GM23338 (cell line): ENCODE data around the gene AGFG1.

Experiments used
- CREB1 ChIP-seq: fragments of 250-450 bp; sonication (Bioruptor Pico); IDR thresholded peaks from 2 replicates; pipeline ENCODE4 v1.5.0; 2020; ENCODE audit warnings: low read depth, mild to moderate bottlenecking, moderate library complexity
- EZH2 ChIP-seq: fragments of 200-600 bp; sonication (generic); IDR thresholded peaks from one replicate; pipeline ENCODE4 v1.8.0; 2017; ENCODE audit warnings: antibody characterized with exemption, mild to moderate bottlenecking, low read depth; ENCODE audit not compliant: unreplicated experiment
- EZH2phosphoT487 ChIP-seq: fragments of 200-600 bp; sonication (generic); IDR thresholded peaks from one replicate; pipeline ENCODE4 v1.8.1; 2018; ENCODE audit warnings: antibody characterized with exemption; ENCODE audit not compliant: unreplicated experiment
- JUNB ChIP-seq: IDR thresholded peaks from one replicate; pipeline ENCODE4 v1.6.1; 2016; ENCODE audit warnings: antibody characterized with exemption; ENCODE audit not compliant: unreplicated experiment
- NANOG ChIP-seq: IDR thresholded peaks from 2 replicates; pipeline ENCODE4 v1.6.1; 2016; ENCODE audit warnings: antibody characterized with exemption, borderline replicate concordance
- POLR2AphosphoS5 ChIP-seq: IDR thresholded peaks from 2 replicates; pipeline ENCODE4 v1.6.1; 2016; ENCODE audit warnings: antibody characterized with exemption, low read depth
- STAT1 ChIP-seq: IDR thresholded peaks from one replicate; pipeline ENCODE4 v1.6.1; 2016; ENCODE audit warnings: antibody characterized with exemption; ENCODE audit not compliant: unreplicated experiment
- ZNF114 ChIP-seq: fragments of 250-450 bp; sonication (Bioruptor Pico); IDR thresholded peaks from 2 replicates; pipeline ENCODE4 v1.5.0; 2020; ENCODE audit warnings: mild to moderate bottlenecking, moderate library complexity
- ZNF331 ChIP-seq: fragments of 250-450 bp; sonication (Bioruptor Pico); IDR thresholded peaks from 2 replicates; pipeline ENCODE4 v1.5.0; 2020; ENCODE audit warnings: low read depth, mild to moderate bottlenecking, moderate library complexity
- TF ChIP-seq, protein P1 (sequence below), 2 experiments: fragments of 200-600 bp in 1 of 2; sonication (generic) in 1 of 2; conservative IDR thresholded peaks; 2 replicates each; pipeline versions ENCODE4 v1.5.1 to v1.6.1; 2016 to 2017; ENCODE audit warnings: antibody characterized with exemption in 2 of 2, low read depth in 2 of 2, mild to moderate bottlenecking in 2 of 2, moderate library complexity in 1 of 2
- TF ChIP-seq, protein P2 (sequence below): IDR thresholded peaks from one replicate; pipeline ENCODE4 v1.6.1; 2018; ENCODE audit warnings: antibody characterized with exemption; ENCODE audit not compliant: unreplicated experiment
- TF ChIP-seq, protein P3 (sequence below): IDR thresholded peaks from 2 replicates; pipeline ENCODE4 v1.6.1; 2016; ENCODE audit warnings: antibody characterized with exemption

DNA sequence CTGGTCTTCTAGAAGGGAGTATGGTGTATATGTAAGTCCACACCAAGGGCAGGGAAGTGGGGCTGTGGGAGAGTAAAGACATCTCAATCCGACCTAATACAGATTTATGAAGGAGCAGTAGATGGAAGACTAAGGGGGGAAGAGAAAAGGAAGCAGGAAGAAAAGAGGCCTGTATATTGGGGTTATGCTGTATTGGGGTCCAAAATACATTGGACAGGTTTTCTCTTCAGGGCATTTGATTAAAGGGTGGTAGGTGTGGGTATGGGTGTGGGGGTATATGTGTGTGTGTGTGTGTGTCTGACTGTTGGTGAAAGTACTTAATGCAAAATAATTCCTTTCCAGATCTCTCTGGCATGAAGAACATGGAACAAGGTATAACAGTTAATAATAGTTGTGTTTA is 93.1 kb downstream of the AGFG1 start:
- TF ChIP-seq, protein P1, sequence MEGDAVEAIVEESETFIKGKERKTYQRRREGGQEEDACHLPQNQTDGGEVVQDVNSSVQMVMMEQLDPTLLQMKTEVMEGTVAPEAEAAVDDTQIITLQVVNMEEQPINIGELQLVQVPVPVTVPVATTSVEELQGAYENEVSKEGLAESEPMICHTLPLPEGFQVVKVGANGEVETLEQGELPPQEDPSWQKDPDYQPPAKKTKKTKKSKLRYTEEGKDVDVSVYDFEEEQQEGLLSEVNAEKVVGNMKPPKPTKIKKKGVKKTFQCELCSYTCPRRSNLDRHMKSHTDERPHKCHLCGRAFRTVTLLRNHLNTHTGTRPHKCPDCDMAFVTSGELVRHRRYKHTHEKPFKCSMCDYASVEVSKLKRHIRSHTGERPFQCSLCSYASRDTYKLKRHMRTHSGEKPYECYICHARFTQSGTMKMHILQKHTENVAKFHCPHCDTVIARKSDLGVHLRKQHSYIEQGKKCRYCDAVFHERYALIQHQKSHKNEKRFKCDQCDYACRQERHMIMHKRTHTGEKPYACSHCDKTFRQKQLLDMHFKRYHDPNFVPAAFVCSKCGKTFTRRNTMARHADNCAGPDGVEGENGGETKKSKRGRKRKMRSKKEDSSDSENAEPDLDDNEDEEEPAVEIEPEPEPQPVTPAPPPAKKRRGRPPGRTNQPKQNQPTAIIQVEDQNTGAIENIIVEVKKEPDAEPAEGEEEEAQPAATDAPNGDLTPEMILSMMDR (conservative IDR thresholded peaks at IDR 0.05; ENCODE audit: low read depth in 2 of 2): no peak
- no peak for TF ChIP-seq EZH2
- no peak for TF ChIP-seq NANOG
- TF ChIP-seq POLR2AphosphoS5: no peak
- no peak for TF ChIP-seq CREB1 (CRISPR knock-in tag)
- TF ChIP-seq EZH2phosphoT487: no peak
- TF ChIP-seq, protein P2, sequence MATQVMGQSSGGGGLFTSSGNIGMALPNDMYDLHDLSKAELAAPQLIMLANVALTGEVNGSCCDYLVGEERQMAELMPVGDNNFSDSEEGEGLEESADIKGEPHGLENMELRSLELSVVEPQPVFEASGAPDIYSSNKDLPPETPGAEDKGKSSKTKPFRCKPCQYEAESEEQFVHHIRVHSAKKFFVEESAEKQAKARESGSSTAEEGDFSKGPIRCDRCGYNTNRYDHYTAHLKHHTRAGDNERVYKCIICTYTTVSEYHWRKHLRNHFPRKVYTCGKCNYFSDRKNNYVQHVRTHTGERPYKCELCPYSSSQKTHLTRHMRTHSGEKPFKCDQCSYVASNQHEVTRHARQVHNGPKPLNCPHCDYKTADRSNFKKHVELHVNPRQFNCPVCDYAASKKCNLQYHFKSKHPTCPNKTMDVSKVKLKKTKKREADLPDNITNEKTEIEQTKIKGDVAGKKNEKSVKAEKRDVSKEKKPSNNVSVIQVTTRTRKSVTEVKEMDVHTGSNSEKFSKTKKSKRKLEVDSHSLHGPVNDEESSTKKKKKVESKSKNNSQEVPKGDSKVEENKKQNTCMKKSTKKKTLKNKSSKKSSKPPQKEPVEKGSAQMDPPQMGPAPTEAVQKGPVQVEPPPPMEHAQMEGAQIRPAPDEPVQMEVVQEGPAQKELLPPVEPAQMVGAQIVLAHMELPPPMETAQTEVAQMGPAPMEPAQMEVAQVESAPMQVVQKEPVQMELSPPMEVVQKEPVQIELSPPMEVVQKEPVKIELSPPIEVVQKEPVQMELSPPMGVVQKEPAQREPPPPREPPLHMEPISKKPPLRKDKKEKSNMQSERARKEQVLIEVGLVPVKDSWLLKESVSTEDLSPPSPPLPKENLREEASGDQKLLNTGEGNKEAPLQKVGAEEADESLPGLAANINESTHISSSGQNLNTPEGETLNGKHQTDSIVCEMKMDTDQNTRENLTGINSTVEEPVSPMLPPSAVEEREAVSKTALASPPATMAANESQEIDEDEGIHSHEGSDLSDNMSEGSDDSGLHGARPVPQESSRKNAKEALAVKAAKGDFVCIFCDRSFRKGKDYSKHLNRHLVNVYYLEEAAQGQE: no peak
- no peak for TF ChIP-seq JUNB
- no peak for TF ChIP-seq STAT1
- TF ChIP-seq ZNF331 (CRISPR knock-in tag): no peak
- TF ChIP-seq ZNF114 (CRISPR knock-in tag): no peak
- TF ChIP-seq, protein P3, sequence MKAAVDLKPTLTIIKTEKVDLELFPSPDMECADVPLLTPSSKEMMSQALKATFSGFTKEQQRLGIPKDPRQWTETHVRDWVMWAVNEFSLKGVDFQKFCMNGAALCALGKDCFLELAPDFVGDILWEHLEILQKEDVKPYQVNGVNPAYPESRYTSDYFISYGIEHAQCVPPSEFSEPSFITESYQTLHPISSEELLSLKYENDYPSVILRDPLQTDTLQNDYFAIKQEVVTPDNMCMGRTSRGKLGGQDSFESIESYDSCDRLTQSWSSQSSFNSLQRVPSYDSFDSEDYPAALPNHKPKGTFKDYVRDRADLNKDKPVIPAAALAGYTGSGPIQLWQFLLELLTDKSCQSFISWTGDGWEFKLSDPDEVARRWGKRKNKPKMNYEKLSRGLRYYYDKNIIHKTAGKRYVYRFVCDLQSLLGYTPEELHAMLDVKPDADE: no peak
